ENCODE data around the gene PINK1.

GRCh38 chr1:20693623-20694022 lies 60.4 kb downstream of the PINK1 start:
- no peak for TF ChIP-seq CTCF (IDR thresholded peaks at IDR 0.05)
- no peak for TF ChIP-seq POLR2A (IDR thresholded peaks at IDR 0.05)

Data from lower leg skin (tissue), 3 donors.